K562 (cell line): ENCODE measurements around the gene BCL6B. TPM values are rescaled to one million over a fixed set of nuclear protein-coding genes. Genes with fewer than 3 reads are reported as not detected.

Experiments
- ARNT ChIP-seq, 2 experiments: fragments of 450-650 bp; IDR thresholded peaks; 2 replicates each; pipeline ENCODE4 v1.6.1; 2016; ENCODE audit warnings: mild to moderate bottlenecking in 1 of 2
- ATF7 ChIP-seq: fragments of 450-650 bp; IDR thresholded peaks from 2 replicates; pipeline ENCODE4 v1.7.1; 2014; ENCODE audit warnings: mild to moderate bottlenecking, moderate library complexity
- DACH1 ChIP-seq: fragments of 450-650 bp; IDR thresholded peaks from 2 replicates; pipeline ENCODE4 v1.6.1; 2018; ENCODE audit not compliant: partially characterized antibody
- DPF2 ChIP-seq: fragments of 450-650 bp; IDR thresholded peaks from 2 replicates; pipeline ENCODE4 v1.6.1; 2016
- FOXK1 ChIP-seq: sonication (generic); formaldehyde crosslinking; IDR thresholded peaks from 2 replicates; pipeline ENCODE4 v1.8.0; 2022; ENCODE audit warnings: missing genetic modification reagents, mild to moderate bottlenecking, borderline replicate concordance
- FOXK2 ChIP-seq, 2 experiments: fragments of 450-650 bp; IDR thresholded peaks in 1 of 2; conservative IDR thresholded peaks in 1 of 2; 2 replicates each; pipeline ENCODE4 v1.6.1; 2016; ENCODE audit warnings: low read depth in 2 of 2, mild to moderate bottlenecking in 1 of 2
- HDAC6 ChIP-seq: IDR thresholded peaks from 2 replicates; pipeline ENCODE4 v1.6.1; 2012; ENCODE audit warnings: low read depth, mild to moderate bottlenecking, control low read depth, inconsistent platforms, low read length, moderate library complexity
- HDAC8 ChIP-seq: fragments of 450-650 bp; IDR thresholded peaks from 2 replicates; pipeline ENCODE4 v1.6.1; 2016; ENCODE audit warnings: mild to moderate bottlenecking, missing genetic modification characterization, moderate library complexity, missing compliant biosample characterization
- KLF13 ChIP-seq: fragments of 450-650 bp; IDR thresholded peaks from 2 replicates; pipeline ENCODE4 v1.6.1; 2016; ENCODE audit warnings: missing genetic modification characterization, low read depth, mild to moderate bottlenecking, missing compliant biosample characterization, moderate library complexity, borderline replicate concordance
- L3MBTL2 ChIP-seq: fragments of 450-650 bp; IDR thresholded peaks from 2 replicates; pipeline ENCODE4 v1.6.1; 2016; ENCODE audit warnings: mild to moderate bottlenecking, moderate library complexity
- MCM7 ChIP-seq, 2 experiments: fragments of 450-650 bp; IDR thresholded peaks; 2 replicates each; pipeline ENCODE4 v1.6.1; 2016 to 2018
- NELFE ChIP-seq: IDR thresholded peaks from 2 replicates; pipeline ENCODE4 v1.6.1; 2011; ENCODE audit warnings: mild to moderate bottlenecking; ENCODE audit not compliant: insufficient read depth, insufficient read length
- NR2C2 ChIP-seq, 2 experiments: fragments of 200-800 bp in 1 of 2; sonication (Bioruptor generic) in 1 of 2; sonication (generic) in 1 of 2; formaldehyde crosslinking in 1 of 2; IDR thresholded peaks; 2 replicates each; pipeline versions ENCODE4 v1.6.1 to v1.8.0; 2016 to 2022; ENCODE audit warnings: mild to moderate bottlenecking in 1 of 2, missing compliant biosample characterization in 1 of 2, missing genetic modification characterization in 1 of 2, missing genetic modification reagents in 1 of 2
- PCBP2 ChIP-seq: fragments of 200-400 bp; formaldehyde crosslinking; IDR thresholded peaks from 2 replicates; pipeline ENCODE4 v1.6.1; 2018; ENCODE audit warnings: low read length, low read depth, mild to moderate bottlenecking, moderate library complexity; ENCODE audit not compliant: poor library complexity, severe bottlenecking
- RUNX1 ChIP-seq: sonication (generic); IDR thresholded peaks from 2 replicates; pipeline ENCODE4 v1.6.1; 2016; ENCODE audit warnings: antibody characterized with exemption, low read depth
- SMARCE1 ChIP-seq: fragments of 450-650 bp; IDR thresholded peaks from 2 replicates; pipeline ENCODE4 v1.7.1; 2016; ENCODE audit warnings: mild to moderate bottlenecking
- SNIP1 ChIP-seq: fragments of 450-650 bp; IDR thresholded peaks from 2 replicates; pipeline ENCODE4 v1.7.1; 2017; ENCODE audit warnings: low read depth, mild to moderate bottlenecking
- SOX6 ChIP-seq: fragments of 450-650 bp; IDR thresholded peaks from 2 replicates; pipeline ENCODE4 v1.6.1; 2014; ENCODE audit warnings: mild to moderate bottlenecking
- TAL1 ChIP-seq: fragments of 450-650 bp; IDR thresholded peaks from 2 replicates; pipeline ENCODE4 v1.6.1; 2016; ENCODE audit warnings: mild to moderate bottlenecking
- XRCC5 ChIP-seq: fragments of 200-400 bp; formaldehyde crosslinking; IDR thresholded peaks from 2 replicates; pipeline ENCODE4 v1.6.1; 2017; ENCODE audit warnings: low read depth, mild to moderate bottlenecking, low read length
- ZKSCAN1 ChIP-seq: fragments of 150-350 bp; IDR thresholded peaks from 2 replicates; pipeline ENCODE4 v1.6.1; 2016; ENCODE audit warnings: low read depth, low read length
- ZNF639 ChIP-seq, 2 experiments: fragments of 200-800 bp in 1 of 2; sonication (Bioruptor generic) in 1 of 2; sonication (generic) in 1 of 2; formaldehyde crosslinking in 1 of 2; IDR thresholded peaks in 1 of 2; conservative IDR thresholded peaks in 1 of 2; 2 replicates each; pipeline versions ENCODE4 v1.5.0 to v1.6.1; 2016 to 2020; ENCODE audit warnings: missing compliant biosample characterization in 1 of 2, missing genetic modification characterization in 1 of 2, missing genetic modification reagents in 1 of 2
- polyA plus RNA-seq, 8 experiments: library from polyadenylated mRNA; depleted of rRNA in 4 of 8; stranded (reverse) in 5 of 8; unstranded in 3 of 8; fragments of >200 nt; fragmentation: Nextera tagmentation in 2 of 8; fragmentation: Illumina TruSeq in 1 of 8; extraction: Ambion mirVana in 2 of 8; extraction: Trizol in 1 of 8; gene quantifications; 2 replicates each; pipeline versions ENCODE4 v1.2.1 to v1.2.3, GENCODE V29; 2011 to 2014; ENCODE audit warnings: inconsistent platforms in 1 of 8, missing spikeins in 1 of 8
- total RNA-seq, 7 experiments: library from RNA; depleted of rRNA in 6 of 7; stranded (reverse); fragments of >200 nt in 6 of 7; fragmentation: Illumina TruSeq in 2 of 7; extraction: Trizol in 2 of 7; gene quantifications; 2 replicates each; pipeline versions ENCODE4 v1.2.1 to v1.2.3, GENCODE V29; 2011 to 2021; ENCODE audit warnings: low replicate concordance in 1 of 7
- TF ChIP-seq, protein P1 (sequence below): fragments of 250-450 bp; sonication (Bioruptor Pico); IDR thresholded peaks from 2 replicates; pipeline ENCODE4 v1.4.0; 2020; ENCODE audit warnings: mild to moderate bottlenecking, moderate library complexity
- TF ChIP-seq, protein P2 (sequence below), 2 experiments: fragments of 250-450 bp in 1 of 2; fragments of 450-650 bp in 1 of 2; sonication (Bioruptor Pico) in 1 of 2; IDR thresholded peaks; 2 replicates each; pipeline versions ENCODE4 v1.6.1 to v1.8.0; 2016 to 2021; ENCODE audit warnings: mild to moderate bottlenecking in 2 of 2, moderate library complexity in 2 of 2, missing compliant biosample characterization in 1 of 2, missing genetic modification characterization in 1 of 2

BCL6B gene
- total and polyA plus RNA-seq, 9 of the 15 experiments (the other 6 are each of a cell fraction or from before 2014, with no cell fraction given) = 0.89 to 5.0 (median 3.6) TPM

DNA sequence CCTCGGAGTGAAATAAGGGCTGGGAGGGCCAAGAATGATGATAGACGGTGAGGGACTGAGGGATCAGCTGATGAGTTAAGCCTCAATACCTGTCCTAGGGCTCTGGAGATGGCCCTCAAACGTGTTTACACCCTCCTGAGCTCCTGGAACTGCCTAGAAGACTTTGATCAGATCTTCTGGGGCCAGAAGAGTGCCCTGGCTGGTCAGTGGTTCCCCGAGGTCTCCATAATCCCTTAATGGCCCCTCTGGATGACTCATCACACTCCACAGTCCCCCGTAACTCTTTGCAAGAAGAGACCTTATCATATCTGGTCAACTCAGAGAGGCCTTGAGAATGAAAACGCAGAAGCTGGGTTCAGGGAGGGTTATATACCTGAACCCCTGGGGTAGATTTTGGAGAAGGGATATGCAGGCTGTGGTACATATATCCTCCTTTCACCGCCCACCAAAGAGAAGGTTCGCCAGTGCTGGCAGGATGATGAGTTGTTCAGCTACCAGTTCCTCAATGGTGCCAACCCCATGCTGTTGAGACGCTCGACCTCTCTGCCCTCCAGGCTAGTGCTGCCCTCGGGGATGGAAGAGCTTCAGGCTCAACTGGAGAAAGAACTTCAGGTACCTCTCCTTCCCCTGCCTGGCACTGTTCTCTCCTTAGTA is 23.9 kb upstream of the BCL6B start (continued):
- TF ChIP-seq HDAC8 = no peak
- TF ChIP-seq SNIP1 = no peak
- no peak for TF ChIP-seq RUNX1
- peak; percentile 42 for TF ChIP-seq DACH1
- TF ChIP-seq TAL1 = peak; percentile 65; the same call in 1 of the 2 replicates
- TF ChIP-seq PCBP2 = no peak
- no peak for TF ChIP-seq KLF13 (tag)
- TF ChIP-seq, protein P1, sequence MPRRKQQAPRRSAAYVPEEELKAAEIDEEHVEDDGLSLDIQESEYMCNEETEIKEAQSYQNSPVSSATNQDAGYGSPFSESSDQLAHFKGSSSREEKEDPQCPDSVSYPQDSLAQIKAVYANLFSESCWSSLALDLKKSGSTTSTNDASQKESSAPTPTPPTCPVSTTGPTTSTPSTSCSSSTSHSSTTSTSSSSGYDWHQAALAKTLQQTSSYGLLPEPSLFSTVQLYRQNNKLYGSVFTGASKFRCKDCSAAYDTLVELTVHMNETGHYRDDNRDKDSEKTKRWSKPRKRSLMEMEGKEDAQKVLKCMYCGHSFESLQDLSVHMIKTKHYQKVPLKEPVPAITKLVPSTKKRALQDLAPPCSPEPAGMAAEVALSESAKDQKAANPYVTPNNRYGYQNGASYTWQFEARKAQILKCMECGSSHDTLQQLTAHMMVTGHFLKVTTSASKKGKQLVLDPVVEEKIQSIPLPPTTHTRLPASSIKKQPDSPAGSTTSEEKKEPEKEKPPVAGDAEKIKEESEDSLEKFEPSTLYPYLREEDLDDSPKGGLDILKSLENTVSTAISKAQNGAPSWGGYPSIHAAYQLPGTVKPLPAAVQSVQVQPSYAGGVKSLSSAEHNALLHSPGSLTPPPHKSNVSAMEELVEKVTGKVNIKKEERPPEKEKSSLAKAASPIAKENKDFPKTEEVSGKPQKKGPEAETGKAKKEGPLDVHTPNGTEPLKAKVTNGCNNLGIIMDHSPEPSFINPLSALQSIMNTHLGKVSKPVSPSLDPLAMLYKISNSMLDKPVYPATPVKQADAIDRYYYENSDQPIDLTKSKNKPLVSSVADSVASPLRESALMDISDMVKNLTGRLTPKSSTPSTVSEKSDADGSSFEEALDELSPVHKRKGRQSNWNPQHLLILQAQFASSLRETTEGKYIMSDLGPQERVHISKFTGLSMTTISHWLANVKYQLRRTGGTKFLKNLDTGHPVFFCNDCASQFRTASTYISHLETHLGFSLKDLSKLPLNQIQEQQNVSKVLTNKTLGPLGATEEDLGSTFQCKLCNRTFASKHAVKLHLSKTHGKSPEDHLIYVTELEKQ (CRISPR knock-in tag) = no peak
- TF ChIP-seq, protein P2, sequence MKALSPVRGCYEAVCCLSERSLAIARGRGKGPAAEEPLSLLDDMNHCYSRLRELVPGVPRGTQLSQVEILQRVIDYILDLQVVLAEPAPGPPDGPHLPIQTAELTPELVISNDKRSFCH (CRISPR knock-in tag; IDR thresholded peaks at IDR 0.05) = no peak
- TF ChIP-seq, protein P2 (tag; IDR thresholded peaks at IDR 0.05) = no peak
- TF ChIP-seq FOXK2 (conservative IDR thresholded peaks at IDR 0.05 in 1 of 2, IDR thresholded peaks at IDR 0.05 in 1 of 2; ENCODE audit: low read depth in 2 of 2) = 0 out of 4 replicates have a peak, but pooled peaks have one; percentile 23 to 47
- no peak for TF ChIP-seq ARNT (IDR thresholded peaks at IDR 0.05)
- TF ChIP-seq ZKSCAN1 = no peak
- TF ChIP-seq HDAC6 = no peak
- no peak for TF ChIP-seq NR2C2 (CRISPR knock-in tag; IDR thresholded peaks at IDR 0.05)
- no peak; the same call in 1 of the 2 replicates for TF ChIP-seq NR2C2 (tag; IDR thresholded peaks at IDR 0.05)
- TF ChIP-seq SMARCE1 = peak; percentile 94
- TF ChIP-seq ATF7 = peak; percentile 68; the same call in 1 of the 2 replicates
- TF ChIP-seq ZNF639 (CRISPR knock-in tag; conservative IDR thresholded peaks at IDR 0.05 in 1 of 2, IDR thresholded peaks at IDR 0.05 in 1 of 2) = 0 out of 4 replicates have a peak, but pooled peaks of 1 of the 2 experiments have one; percentile 28
- TF ChIP-seq L3MBTL2 = peak; percentile 75
- TF ChIP-seq FOXK1 = no peak
- no peak for TF ChIP-seq XRCC5
- TF ChIP-seq SOX6 = peak; percentile 51; the same call in 1 of the 2 replicates
- TF ChIP-seq DPF2 = peak; percentile 94
- TF ChIP-seq NELFE = no peak
- no peak for TF ChIP-seq MCM7 (IDR thresholded peaks at IDR 0.05)
